ENCODE measurements around the gene HAO1.
"Not testable (repeated sequence)": the region's sequence is repeated elsewhere in the genome, so short reads cannot be mapped to it uniquely, and the experiment has no call there.

The HAO1 gene

GRCh38 chr20:7940341-7940740, at the start of gene HAO1:
Gene HAO1, minus strand, starts transcription at chr20:7940458. Its CDS starts 36 bp downstream, at chr20:7940422.
- no peak for DNase-seq

GRCh38 chr20:7989379-7989778, 49.1 kb upstream of the HAO1 start:
- DNase-seq, result no peak

- DNase-seq, result no peak
These were observed 45.7 kb upstream of the HAO1 start for GRCh38 chr20:7985916-7986315.

- DNase-seq, result no peak
These were observed 43.9 kb upstream of the HAO1 start for GRCh38 chr20:7984192-7984591.

GRCh38 chr20:7981374-7981773, 41.1 kb upstream of the HAO1 start:
- no peak for DNase-seq

GRCh38 chr20:7980332-7981046, 40.2 kb upstream of the HAO1 start:
- DNase-seq, result no peak

- DNase-seq, result no peak
These were observed 37.5 kb upstream of the HAO1 start for GRCh38 chr20:7977709-7978108.

GRCh38 chr20:7975851-7976414, 35.7 kb upstream of the HAO1 start:
- no peak for DNase-seq

- DNase-seq, result no peak
These were observed 34.7 kb upstream of the HAO1 start for GRCh38 chr20:7974785-7975435.

GRCh38 chr20:7971536-7972280, 31.4 kb upstream of the HAO1 start:
- no peak for DNase-seq

- no peak for DNase-seq
These were observed 27.1 kb upstream of the HAO1 start for GRCh38 chr20:7967199-7967844.

GRCh38 chr20:7966176-7966575, 25.9 kb upstream of the HAO1 start:
- no peak for DNase-seq

- DNase-seq, result no peak
These were observed 19.2 kb upstream of the HAO1 start for GRCh38 chr20:7959484-7959883.

GRCh38 chr20:7956561-7956960, 16.3 kb upstream of the HAO1 start:
- not testable (repeated sequence) for DNase-seq

- no peak for DNase-seq
These were observed 10.1 kb upstream of the HAO1 start for GRCh38 chr20:7950387-7950786.

GRCh38 chr20:7943891-7944290, 3.6 kb upstream of the HAO1 start:
- no peak for DNase-seq

GRCh38 chr20:7939663-7940062, 595 bp downstream of the HAO1 start:
- no peak for DNase-seq

- DNase-seq, result no peak
These were observed 2.2 kb downstream of the HAO1 start for GRCh38 chr20:7938058-7938457.

- no peak for DNase-seq
These were observed 2.9 kb downstream of the HAO1 start for GRCh38 chr20:7937328-7937727.

- DNase-seq, result no peak
These were observed 5.2 kb downstream of the HAO1 start for GRCh38 chr20:7935027-7935551.

GRCh38 chr20:7933346-7933745, 6.9 kb downstream of the HAO1 start:
- DNase-seq, result no peak

GRCh38 chr20:7930343-7930742, 9.9 kb downstream of the HAO1 start:
- no peak for DNase-seq

- DNase-seq, result no peak
These were observed 13.5 kb downstream of the HAO1 start for GRCh38 chr20:7926767-7927166.
